Measurements from ENCODE around the gene HIP1R.

GRCh38 chr12:122788387-122788786 is 46.9 kb upstream of the HIP1R start:
- TF ChIP-seq ZNF561 (tag by site-specific recombination; IDR thresholded peaks at IDR 0.05; ENCODE audit: borderline replicate concordance) (no peak), ZNF621 (tag by site-specific recombination; IDR thresholded peaks at IDR 0.05) (no peak)

Data from HEK293 (cell line).